Stomach smooth muscle (tissue), 2 donors: ENCODE measurements around the gene COG5.
A peak's percentile ranks its signal among the peaks of the same experiment; 100 is the strongest.

Experiments used
- H3K27ac ChIP-seq: one replicate; pipeline ENCODE4 v1.7.0; 2013; ENCODE audit warnings: mild to moderate bottlenecking, low read length, inconsistent platforms
- H3K27me3 ChIP-seq, 2 donors: one replicate each; pipeline ENCODE4 v1.7.0; 2013; ENCODE audit warnings: low read length in 2 of 2; ENCODE audit not compliant: insufficient read depth in 2 of 2, control insufficient read depth in 1 of 2
- H3K36me3 ChIP-seq, 2 donors: one replicate each; pipeline ENCODE4 v1.7.0; 2013; ENCODE audit warnings: low read length in 2 of 2; ENCODE audit not compliant: control insufficient read depth in 2 of 2, insufficient read depth in 2 of 2
- H3K4me1 ChIP-seq: one replicate; pipeline ENCODE4 v1.7.0; 2013; ENCODE audit warnings: low read length; ENCODE audit not compliant: control insufficient read depth, insufficient read depth
- H3K4me3 ChIP-seq, 2 donors: one replicate each; pipeline ENCODE4 v1.7.0; 2013; ENCODE audit warnings: low read length in 2 of 2
- H3K9ac ChIP-seq, 2 donors: one replicate each; pipeline ENCODE4 v1.7.0; 2013; ENCODE audit warnings: low read length in 2 of 2, mild to moderate bottlenecking in 1 of 2
- H3K9me3 ChIP-seq, 2 donors: one replicate each; pipeline ENCODE4 v1.7.0; 2013; ENCODE audit warnings: low read length in 2 of 2; ENCODE audit not compliant: control insufficient read depth in 2 of 2
- donor health status: healthy.
- donor health status: Pancreatic carcinoma.

COG5 gene

DNA sequence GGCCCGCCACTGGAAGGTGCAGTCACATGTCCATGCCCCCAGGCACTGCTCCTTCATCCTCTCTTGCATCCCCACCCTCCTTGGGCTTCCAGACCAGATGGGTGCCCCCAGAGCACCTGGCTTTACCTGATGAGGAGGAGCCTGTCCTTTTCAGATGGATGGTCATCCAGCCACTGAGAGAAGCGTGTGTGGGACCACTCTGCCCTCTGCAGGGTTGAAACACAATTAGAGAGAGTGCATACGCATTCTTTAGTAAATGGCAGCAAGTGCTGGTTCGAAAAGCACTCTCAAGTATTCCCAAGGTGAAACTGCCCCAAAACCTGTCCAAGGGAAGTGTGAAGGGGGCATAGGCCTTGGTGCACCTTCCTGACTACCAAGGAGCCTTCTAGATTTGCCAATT, 353.3 kb downstream of the COG5 start:
- no peak overlapping the region for H3K27ac ChIP-seq
- no peak overlapping the region for H3K9ac ChIP-seq
- H3K9me3 ChIP-seq: no peaks in the 10 kb centered on the region
- H3K36me3 ChIP-seq: peaks cover 5 to 14% of the 10 kb centered on the region in 2 donors
- H3K4me3 ChIP-seq: no peak overlapping the region
- no peaks in the 10 kb centered on the region for H3K27me3 ChIP-seq
- H3K4me1 ChIP-seq: peaks cover 10% of the 10 kb centered on the region

DNA sequence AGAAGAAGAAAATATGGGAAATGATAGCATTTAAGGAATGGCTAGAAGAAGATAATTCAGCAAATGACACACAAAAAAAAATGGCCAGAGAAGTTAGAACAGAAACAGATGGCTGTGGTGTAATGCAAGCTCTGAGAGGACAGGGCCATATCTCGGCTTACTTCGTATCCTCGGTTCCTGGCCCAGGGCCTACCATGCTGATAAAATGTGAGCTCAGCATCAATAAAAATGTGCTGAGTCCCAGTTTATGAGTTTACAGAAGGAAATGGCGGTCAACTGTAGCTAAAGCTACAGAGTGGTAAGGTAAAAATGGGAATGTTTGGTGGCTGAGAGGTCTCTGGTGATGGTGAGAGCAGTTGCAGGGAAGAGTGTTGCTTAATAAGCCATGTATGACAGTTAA, 354.2 kb downstream of the COG5 start:
- no peak overlapping the region for H3K4me3 ChIP-seq
- peaks cover 12 to 19% of the 10 kb centered on the region in 2 donors for H3K36me3 ChIP-seq
- H3K27me3 ChIP-seq: no peaks in the 10 kb centered on the region
- H3K4me1 ChIP-seq: peaks cover 10% of the 10 kb centered on the region
- no peak overlapping the region for H3K27ac ChIP-seq
- no peaks in the 10 kb centered on the region for H3K9me3 ChIP-seq
- no peak overlapping the region for H3K9ac ChIP-seq

DNA sequence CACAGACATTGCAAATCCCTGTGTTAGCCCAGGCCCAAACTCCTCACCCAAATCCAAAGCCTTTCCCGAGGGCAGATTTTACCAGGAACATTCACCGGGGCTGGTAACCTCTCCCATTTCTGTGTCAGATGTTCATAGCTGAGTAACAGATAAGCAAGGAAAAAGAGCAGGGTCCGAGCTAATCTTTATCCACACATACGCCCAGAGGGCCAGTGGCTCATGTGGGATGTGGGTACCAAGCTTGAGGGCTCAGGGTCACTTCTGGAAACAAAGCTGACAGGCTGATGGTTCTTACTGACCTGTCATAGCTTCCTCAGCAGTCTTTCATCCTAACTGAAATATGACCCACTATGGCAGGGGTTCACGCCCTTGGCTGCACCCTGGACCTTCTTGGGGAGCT, 355.2 kb downstream of the COG5 start:
- H3K27ac ChIP-seq: peak overlapping the region; percentile 62
- H3K36me3 ChIP-seq: peaks cover 17 to 26% of the 10 kb centered on the region in 2 donors

DNA sequence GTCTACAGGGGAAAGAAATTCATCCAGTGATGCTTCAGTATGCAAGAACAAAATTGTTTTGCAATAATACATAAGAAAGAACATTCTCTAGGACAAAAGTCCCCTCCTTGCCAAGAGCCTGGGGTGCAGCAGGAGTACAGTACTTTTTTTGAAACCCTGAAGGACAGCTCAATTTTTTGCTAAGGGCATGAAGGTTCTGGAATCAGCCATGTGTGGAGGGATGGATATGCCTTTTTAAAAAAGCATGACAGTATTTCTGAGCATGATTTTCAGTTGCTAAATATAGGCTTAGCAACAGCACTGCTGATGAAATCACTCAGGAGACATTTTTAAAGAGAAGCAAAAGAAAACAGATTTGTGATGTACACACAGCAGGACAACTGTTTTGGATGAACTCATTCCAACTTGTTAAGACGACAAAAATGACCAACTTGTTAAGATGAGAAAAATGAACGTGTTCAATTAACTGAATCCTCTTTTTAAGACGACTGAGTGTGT, 355.6 kb downstream of the COG5 start:
- Histone ChIP-seq H3K4me3 (no peak overlapping the region), H3K9me3 (no peaks in the 10 kb centered on the region), H3K4me1 (peaks cover 10% of the 10 kb centered on the region), H3K27me3 (no peaks in the 10 kb centered on the region), H3K9ac (peak overlapping the region in 1 of 2 donors; percentile 13), H3K36me3 (peaks cover 21 to 29% of the 10 kb centered on the region in 2 donors), H3K27ac (peak overlapping the region; percentile 62)

More for the DNA sequence above, 355.2 kb downstream of the COG5 start:
- Histone ChIP-seq H3K4me1 (peaks cover 10% of the 10 kb centered on the region), H3K27me3 (no peaks in the 10 kb centered on the region), H3K9ac (peak overlapping the region in 1 of 2 donors; percentile 13), H3K4me3 (no peak overlapping the region), H3K9me3 (no peaks in the 10 kb centered on the region)

DNA sequence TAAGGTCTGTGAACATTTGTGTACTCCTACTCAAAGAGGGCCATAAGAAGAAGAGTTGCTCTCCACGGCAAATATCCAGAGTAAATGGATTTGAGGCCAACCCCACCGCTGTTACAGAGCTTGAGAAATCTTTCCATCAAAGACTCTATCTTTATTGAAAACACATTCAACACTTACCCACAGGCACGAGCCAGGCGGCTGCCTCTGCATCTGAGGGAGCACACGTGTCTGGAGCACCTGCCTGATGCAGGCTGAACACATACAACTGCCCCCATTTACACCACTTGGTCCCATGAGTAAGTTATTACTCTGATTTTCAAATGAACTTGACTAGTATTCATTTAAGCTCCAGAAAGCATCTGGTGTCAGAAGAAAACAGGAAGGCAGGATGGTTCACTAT, 356.3 kb downstream of the COG5 start:
- H3K27ac ChIP-seq: peak overlapping the region; percentile 62
- no peak overlapping the region for H3K9ac ChIP-seq

DNA sequence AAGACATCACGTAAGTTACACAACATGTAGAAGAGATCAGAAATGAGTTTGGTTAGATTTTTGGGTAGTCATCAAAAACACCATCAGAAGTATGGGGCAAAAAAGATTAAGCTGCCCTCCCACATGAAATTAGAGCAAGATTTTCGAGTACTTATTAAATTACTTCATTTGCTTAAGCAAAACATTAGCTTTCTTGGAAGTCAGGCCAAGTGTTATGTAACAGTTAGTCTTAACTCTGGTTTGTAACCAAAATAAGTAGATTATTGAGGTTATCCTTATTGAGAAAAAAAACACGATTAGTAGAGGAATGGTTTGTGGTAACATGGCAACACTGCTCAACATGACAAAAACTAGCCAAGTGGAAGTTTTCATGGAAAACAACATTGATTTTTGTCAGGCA, 357.0 kb downstream of the COG5 start:
- Histone ChIP-seq H3K27ac (no peak overlapping the region), H3K4me1 (peaks cover 10% of the 10 kb centered on the region), H3K9me3 (no peaks in the 10 kb centered on the region), H3K9ac (no peak overlapping the region), H3K27me3 (no peaks in the 10 kb centered on the region), H3K4me3 (no peak overlapping the region), H3K36me3 (peaks cover 29% of the 10 kb centered on the region in 2 donors)

More for the DNA sequence above, 356.3 kb downstream of the COG5 start:
- H3K36me3 ChIP-seq: peaks cover 23 to 29% of the 10 kb centered on the region in 2 donors
- no peaks in the 10 kb centered on the region for H3K9me3 ChIP-seq
- no peak overlapping the region for H3K4me3 ChIP-seq
- H3K4me1 ChIP-seq: peaks cover 10% of the 10 kb centered on the region
- no peaks in the 10 kb centered on the region for H3K27me3 ChIP-seq

DNA sequence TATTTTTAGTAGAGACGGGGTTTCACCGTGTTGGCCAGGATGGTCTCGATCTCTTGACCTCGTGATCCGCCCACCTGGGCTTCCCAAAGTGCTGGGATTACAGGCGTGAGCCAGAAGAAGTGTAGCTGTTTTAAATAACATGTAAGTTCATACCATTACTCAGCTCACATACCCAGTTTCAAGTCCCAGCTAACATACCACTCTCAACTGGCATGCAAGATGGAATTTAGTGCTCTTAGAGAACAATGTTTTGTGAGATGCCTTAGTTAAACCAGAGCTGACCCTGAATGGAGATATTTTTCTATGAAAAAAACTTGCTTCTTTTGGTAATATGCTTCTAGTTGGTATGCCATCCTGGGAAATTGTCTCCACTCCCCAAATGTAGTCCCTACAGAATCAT, 357.6 kb downstream of the COG5 start:
- H3K36me3 ChIP-seq: peaks cover 34% of the 10 kb centered on the region in 2 donors

DNA sequence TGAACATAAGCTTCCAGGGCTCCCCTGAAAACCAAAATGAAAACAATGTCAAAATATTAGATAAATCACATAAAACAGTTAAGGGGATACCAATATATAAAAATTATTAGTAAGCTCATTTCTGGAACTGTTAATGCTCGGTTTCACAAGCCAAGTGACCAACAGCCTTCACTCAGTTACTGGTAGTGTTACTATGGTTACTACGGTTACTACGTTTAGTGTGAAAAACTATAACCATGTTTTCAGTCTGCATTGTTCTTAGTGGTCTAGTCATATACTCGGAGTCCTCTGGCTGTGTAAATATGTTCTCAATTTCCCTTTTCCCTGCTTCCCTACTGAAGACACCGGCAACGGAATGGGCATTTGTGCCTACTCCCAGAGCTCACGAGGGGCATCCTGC, 360.1 kb downstream of the COG5 start:
- Histone ChIP-seq H3K27ac (no peak overlapping the region), H3K9me3 (no peaks in the 10 kb centered on the region), H3K27me3 (no peaks in the 10 kb centered on the region), H3K9ac (no peak overlapping the region), H3K4me1 (peaks cover 10% of the 10 kb centered on the region), H3K4me3 (no peak overlapping the region), H3K36me3 (peaks cover 23 to 50% of the 10 kb centered on the region in 2 donors)

More for the DNA sequence above, 357.6 kb downstream of the COG5 start:
- Histone ChIP-seq H3K27ac (no peak overlapping the region), H3K27me3 (no peaks in the 10 kb centered on the region), H3K9ac (no peak overlapping the region), H3K4me1 (peaks cover 10% of the 10 kb centered on the region), H3K4me3 (no peak overlapping the region), H3K9me3 (no peaks in the 10 kb centered on the region)

DNA sequence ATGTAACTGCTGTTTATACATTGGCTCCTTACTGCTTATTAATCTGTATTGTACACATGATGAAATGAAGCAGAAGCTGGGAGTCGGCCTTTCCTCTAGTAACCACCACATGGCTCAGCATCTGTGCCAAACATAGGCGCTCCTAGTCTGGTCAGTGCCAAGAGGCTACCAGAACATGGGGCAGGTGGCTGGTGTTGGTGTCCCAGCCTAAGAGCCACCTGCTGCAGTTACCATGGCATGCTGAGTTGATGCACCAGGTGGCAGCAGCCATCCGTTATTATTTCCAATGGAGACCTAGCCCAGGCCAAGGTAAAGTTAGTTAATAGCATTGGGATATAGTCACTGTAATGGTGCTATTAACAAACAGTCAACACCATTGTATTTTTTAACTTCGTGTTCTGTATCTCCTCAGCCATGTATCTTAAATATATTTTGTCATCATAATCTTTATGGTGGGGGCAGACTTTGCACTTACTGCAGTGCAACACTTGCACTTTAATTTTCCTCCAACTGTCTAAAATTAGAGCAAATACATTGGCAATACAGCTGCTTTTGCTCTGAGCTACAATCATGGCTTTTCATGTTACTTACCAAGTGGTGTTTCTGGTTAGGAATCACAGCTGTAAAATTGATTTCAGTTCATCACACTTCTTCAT, 361.8 kb downstream of the COG5 start:
- H3K9me3 ChIP-seq: no peaks in the 10 kb centered on the region
- no peaks in the 10 kb centered on the region for H3K4me1 ChIP-seq
- H3K36me3 ChIP-seq: peaks cover 26 to 64% of the 10 kb centered on the region in 2 donors
- H3K27ac ChIP-seq: no peak overlapping the region
- H3K4me3 ChIP-seq: no peak overlapping the region
- no peaks in the 10 kb centered on the region for H3K27me3 ChIP-seq
- H3K9ac ChIP-seq: no peak overlapping the region

DNA sequence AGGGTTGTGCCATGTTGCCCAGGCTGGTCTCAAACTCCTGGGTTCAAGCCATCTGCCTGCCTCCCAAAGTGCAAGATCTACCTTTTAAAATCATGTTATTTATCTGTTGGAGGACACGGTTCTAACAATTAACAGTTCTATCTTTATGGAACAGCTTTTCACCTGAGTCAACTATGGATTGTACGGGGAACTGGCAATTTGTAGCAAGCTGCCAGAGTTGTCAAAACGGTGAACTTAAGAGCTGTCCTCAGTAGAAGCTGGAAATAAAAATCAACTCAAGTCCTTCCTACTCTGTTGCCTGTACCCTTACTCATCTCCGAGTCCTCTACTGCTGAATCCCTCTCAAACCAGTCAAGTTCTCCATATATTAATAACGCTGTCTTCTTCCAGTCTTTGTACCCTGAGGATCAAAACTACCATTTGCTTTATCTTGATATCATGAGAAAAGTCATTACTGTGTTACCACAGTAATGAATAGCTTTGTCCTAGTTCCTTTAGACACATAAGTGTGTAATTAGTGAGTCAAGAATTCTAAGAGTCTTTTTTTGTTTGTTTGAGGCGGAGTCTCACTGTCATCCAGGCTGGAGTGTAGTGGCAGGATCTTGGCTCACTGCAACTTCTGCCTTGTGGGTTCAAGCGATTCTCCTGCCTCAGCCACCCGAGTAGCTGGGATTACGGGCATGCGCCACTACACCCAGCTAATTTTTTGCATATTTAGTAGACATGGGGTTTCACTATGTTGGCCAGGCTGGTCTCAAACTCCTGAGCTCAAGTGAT, 366.7 kb downstream of the COG5 start:
- Histone ChIP-seq H3K4me1 (no peaks in the 10 kb centered on the region), H3K27ac (no peak overlapping the region), H3K9ac (no peak overlapping the region), H3K36me3 (peaks cover 18 to 55% of the 10 kb centered on the region in 2 donors), H3K9me3 (no peaks in the 10 kb centered on the region), H3K4me3 (no peak overlapping the region), H3K27me3 (no peaks in the 10 kb centered on the region)

DNA sequence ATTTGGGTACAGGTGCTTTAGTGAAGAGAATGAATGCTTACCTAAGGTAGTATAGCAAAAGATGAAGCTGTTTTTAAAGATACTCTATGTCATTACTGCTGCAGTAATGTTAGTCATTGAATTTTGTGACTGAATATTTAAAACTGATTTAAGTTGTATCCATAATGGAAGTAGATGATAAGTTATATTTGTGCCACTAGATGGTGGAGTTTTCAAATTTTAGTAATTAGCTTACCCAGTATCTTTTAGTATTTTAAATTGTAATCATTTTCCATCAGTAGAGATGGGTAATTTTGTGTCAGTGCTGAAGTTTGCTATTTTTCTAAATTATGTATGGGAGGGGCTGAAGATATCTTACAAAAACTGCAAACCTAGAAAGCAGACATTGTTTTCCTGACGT, 369.7 kb downstream of the COG5 start:
- H3K27ac ChIP-seq: no peak overlapping the region
- no peaks in the 10 kb centered on the region for H3K9me3 ChIP-seq
- no peak overlapping the region for H3K4me3 ChIP-seq
- no peaks in the 10 kb centered on the region for H3K4me1 ChIP-seq
- H3K27me3 ChIP-seq: no peaks in the 10 kb centered on the region
- peaks cover 20 to 37% of the 10 kb centered on the region in 2 donors for H3K36me3 ChIP-seq
- H3K9ac ChIP-seq: no peak overlapping the region
